ENCODE data around the gene FAM168A.
"Not testable (repeated sequence)": the region's sequence is repeated elsewhere in the genome, so short reads cannot be mapped to it uniquely, and the experiment has no call there.

Gene FAM168A

GRCh38 chr11:73513707-73514106, 84.2 kb downstream of the FAM168A start:
- DNase-seq = no peak

GRCh38 chr11:73510877-73511276, 87.0 kb downstream of the FAM168A start:
- no peak for DNase-seq

- DNase-seq = no peak
Measured at GRCh38 chr11:73510106-73510505, 87.8 kb downstream of the FAM168A start.

DNA sequence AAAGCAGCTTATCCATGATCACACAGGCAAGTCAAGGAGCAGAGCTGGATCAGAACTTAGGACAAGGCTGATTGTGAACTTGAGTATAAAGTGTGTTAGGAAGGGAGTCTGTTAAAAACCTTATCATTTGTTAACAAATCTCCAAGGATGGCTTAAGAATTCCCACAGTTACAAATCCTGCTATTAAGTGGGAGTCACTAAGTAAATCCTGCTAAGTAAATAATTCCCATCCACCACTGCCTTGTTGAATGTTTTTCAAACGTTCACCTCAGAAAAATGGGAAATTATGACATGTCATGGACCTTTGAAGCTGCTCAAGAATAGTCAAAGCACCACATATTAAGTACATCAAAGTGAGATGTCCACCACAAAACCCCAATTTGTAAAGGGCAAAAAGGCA, 88.7 kb downstream of the FAM168A start:
- DNase-seq = no peak

DNA sequence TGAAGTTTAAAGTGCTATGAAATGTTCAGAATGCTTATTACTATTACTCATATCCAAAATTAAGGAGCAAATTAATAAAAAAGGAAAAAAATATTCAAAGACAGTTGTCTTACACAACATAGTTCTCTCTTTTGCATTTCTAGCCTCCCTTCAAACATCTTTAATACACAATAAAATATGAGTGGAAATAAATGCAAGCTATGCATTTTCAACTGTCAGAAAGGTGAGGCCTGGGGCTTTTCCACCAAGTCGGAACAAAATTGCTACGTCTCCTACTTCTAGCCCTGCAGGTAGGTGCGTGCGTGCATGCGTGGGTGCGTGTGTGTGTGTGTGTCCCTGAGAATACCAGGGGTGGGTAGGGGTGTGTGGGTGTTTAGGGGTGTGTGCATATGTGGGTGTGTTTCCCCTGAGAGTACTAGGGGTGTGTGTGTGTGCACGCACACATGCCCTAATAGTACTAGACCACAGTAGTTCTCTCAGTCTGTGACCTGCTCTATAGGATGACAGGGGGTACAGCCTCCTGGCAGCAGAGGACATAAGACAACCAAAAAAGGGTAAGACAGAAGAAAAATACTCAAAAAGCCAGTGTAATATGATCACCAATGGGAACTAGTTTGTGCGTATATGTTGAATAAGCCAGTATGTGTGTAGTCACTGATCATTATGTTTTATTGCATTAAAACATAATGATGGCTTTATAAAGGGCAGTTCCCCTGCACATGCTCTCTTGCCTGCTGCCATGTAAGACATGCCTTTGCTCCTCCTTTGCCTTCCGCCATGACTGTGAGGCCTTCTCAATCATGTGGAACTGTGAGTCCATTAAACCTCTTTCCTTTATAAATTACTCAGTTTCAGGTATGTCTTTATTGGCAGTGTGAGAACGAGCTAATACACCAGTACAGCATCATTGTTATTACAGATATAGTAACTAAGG, 89.4 kb downstream of the FAM168A start:
- DNase-seq = no peak

GRCh38 chr11:73507086-73507485, 90.8 kb downstream of the FAM168A start:
- no peak for DNase-seq

- DNase-seq = no peak
Measured at GRCh38 chr11:73506038-73506437, 91.9 kb downstream of the FAM168A start.

DNA sequence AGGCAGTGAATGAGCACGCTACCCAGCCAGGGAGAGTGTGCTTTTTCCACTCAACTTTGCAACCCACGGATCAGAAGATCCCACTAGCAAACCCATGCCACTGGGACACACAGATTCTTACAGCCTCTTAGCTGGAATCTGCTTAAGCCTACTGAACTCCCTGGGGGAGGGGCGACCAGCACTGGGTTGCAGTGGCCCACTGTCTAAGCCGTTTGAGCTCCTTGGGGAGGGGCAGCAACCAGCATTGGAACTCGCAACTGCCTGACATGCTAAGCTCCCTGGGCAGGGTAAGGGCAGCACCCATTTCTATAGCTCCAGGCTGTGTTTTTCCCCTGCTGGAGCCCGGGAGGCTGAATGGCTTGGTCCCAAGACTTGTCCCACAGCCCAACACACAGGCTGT, 99.6 kb downstream of the FAM168A start:
- no peak for DNase-seq

- DNase-seq = no peak
Measured at GRCh38 chr11:73496134-73496533, 101.8 kb downstream of the FAM168A start.

DNA sequence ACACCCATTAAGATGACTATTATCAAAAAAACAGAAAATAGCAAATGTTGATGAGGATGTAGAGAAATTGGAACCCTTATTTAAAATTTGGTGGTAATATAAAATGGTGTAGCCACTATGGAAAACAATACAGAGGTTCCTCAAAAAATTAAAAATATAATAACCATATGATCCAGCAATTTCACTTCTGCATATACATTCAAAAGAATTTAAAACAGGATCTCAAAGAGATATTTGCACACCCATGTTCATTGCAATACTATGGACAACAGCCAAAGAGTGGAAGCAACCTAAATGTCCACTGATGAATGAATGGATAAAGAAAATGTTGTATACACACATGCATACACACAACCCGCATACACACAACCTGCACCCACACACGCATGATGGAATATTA, 102.2 kb downstream of the FAM168A start:
- DNase-seq = no peak

DNA sequence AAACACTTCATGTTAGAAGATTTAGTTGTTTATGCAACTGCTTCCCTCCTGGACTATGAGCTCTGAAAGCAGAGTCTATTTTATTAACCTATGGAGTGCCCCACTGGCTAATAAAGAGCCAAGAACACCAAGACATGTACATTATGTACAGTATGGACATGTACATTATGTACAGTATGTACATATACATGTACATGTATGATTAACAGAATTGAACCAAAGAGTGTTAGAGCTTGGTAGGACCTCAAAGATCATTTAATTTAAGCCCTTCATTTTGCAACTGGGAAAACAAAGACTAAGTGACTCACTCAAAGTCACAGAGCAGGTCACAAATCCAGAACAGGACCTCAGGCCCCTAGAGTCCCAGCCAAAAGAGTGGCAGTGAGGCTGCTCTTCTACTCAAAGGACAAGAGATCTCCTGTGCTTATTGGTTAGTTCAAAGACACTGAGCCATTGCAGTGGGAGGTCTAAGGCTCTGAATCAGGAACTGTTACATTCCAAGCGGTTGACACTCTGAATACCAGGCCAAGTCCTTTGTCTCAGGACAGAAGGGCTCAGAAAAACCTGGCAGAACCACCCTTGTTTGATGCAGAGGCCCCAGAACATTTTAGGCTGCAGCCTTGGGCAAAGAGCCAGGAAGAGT, 103.8 kb downstream of the FAM168A start:
- no peak for DNase-seq

GRCh38 chr11:73481626-73482025, 116.3 kb downstream of the FAM168A start:
- no peak for DNase-seq

DNA sequence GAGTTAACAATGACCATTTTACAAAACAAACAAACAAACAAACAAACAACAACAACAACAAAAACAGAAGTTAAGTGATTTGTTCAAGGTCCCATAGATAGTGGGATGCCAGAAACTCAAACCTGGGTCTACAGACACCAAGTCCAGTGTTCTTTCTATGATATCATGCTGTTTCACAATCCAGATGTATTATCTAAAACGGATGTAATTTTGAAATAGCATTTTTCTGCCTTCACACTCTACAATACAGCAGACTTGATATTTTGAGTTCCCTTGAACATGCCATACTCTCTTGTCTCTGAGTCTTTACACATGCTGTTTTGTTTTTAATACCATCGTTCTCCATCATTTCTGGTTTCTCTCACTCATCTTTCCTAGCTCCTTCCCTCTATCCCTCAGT, 117.2 kb downstream of the FAM168A start:
- DNase-seq = no peak

- no peak for DNase-seq
Measured at GRCh38 chr11:73478737-73479347, 119.1 kb downstream of the FAM168A start.

DNA sequence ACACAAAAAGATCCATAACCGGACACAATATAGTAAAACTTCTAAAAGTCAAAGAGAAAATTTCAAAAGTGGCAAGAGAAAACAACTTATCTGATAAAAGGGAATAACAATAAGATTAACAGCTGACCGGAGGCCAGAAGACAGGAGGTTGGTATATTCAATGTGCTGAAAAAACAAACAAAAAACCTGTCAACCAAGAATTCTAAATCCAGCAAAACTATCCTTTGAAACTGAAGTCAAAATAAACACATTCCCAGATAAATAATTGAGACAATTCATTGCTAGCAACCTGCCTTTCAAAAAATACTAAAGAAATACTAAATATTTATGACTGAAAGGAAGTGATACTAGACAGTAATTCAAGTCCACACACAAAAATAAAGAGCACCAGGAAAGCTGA, 120.4 kb downstream of the FAM168A start:
- no peak for DNase-seq

GRCh38 chr11:73475549-73476095, 122.3 kb downstream of the FAM168A start:
- DNase-seq = no peak

DNA sequence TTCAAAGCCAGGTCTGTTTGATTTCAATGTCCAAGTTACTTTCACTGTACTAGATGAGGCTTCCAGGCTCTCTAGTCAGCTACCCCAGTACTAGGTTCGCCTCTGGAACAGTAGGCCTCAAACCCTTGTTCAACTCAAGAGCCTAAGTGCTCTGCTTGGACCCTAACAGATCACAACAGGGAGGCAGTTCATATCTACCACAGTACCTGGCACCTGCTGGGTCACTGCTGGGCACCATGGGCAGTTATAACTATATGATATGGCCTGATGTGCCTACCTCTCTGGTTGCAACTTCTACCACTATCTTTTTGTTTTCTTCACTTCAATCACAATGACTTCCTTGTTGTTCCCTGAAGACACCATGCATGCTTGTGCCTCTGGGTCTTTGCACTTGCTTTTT, 124.7 kb downstream of the FAM168A start:
- DNase-seq = no peak

- not testable (repeated sequence) for DNase-seq
Measured at GRCh38 chr11:73470036-73470612, 127.8 kb downstream of the FAM168A start.

DNA sequence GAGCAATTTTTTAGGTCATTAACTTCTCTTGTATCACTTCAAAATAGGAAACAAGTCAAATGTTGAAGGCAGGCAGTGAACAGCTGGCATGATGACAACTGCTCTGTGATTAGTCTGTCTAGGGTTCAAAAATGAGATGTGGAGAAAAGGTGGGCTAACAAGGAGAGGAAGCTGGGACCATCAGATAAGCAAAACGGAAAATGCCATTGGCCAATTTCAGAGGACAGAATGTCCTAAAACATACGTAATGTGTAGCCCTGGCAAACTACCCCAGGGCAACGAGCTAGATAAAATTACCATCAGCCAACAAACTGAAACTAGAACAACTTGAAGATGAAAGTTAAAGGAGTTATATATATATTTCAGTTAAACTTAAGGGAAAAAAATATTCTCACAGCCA, 128.5 kb downstream of the FAM168A start:
- DNase-seq = no peak

- no peak for DNase-seq
Measured at GRCh38 chr11:73468590-73469161, 129.2 kb downstream of the FAM168A start.

- no peak for DNase-seq
Measured at GRCh38 chr11:73467505-73467904, 130.4 kb downstream of the FAM168A start.

DNA sequence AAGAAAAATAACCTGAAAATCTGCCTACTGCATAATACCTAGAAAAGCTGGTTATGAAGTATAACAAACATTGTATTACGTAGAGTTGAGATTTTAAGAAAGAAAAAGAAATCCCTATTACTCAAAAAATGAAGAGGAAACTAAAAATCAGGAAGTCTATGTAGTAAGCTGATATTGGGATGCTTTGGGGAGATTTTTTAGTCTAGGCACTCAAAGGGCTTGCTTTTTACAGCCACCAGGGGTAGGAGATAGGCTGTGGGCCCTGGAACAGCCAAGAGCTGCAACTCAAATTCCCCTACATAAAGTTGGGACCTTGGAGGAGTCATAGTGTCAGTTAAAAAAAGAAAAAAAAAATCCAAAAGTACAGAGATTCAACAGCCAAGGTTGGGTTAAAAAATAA, 131.3 kb downstream of the FAM168A start:
- no peak for DNase-seq

DNA sequence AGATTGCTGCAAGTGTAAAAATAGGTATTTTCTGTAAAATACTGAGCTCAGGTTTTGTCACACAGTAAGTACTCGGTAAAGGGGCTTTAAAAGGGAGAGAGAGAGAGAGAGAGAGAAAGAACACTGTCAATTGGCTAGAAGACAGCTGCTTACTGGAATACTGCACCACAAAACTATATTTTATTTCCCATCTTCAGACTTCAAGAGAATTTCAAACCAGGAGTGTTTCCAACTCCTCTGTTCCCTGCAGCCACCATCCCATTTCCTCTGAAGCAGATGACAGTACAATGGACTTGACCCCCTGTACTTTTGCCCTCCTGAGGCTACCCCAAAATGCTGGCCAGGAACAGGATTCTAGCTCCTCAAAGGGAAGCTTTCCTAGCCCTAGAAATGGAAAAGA, 132.0 kb downstream of the FAM168A start:
- DNase-seq = peak; percentile 29
